ENCODE results near the gene LRRC42. TPM values are rescaled to one million over a fixed set of nuclear protein-coding genes. Genes with fewer than 3 reads are reported as not detected.

The LRRC42 gene
- total RNA-seq, 4 donors from 2014 or later = 18.7 to 24.3 (median 23.3) TPM

- no peak for DNase-seq
- Histone ChIP-seq H3K36me3 (no peaks in the 10 kb centered on the region), H3K4me1 (peaks cover 0 to 13% (median 12%) of the 10 kb centered on the region in 3 donors), H3K4me3 (no peak overlapping the region), H3K27me3 (no peaks in the 10 kb centered on the region), H3K9me3 (no peaks in the 10 kb centered on the region), H3K27ac (peak overlapping the region; percentile 36 to 78 (median 70))
- TF ChIP-seq POLR2A (IDR thresholded peaks at IDR 0.05) = no peak
- TF ChIP-seq, protein P1, sequence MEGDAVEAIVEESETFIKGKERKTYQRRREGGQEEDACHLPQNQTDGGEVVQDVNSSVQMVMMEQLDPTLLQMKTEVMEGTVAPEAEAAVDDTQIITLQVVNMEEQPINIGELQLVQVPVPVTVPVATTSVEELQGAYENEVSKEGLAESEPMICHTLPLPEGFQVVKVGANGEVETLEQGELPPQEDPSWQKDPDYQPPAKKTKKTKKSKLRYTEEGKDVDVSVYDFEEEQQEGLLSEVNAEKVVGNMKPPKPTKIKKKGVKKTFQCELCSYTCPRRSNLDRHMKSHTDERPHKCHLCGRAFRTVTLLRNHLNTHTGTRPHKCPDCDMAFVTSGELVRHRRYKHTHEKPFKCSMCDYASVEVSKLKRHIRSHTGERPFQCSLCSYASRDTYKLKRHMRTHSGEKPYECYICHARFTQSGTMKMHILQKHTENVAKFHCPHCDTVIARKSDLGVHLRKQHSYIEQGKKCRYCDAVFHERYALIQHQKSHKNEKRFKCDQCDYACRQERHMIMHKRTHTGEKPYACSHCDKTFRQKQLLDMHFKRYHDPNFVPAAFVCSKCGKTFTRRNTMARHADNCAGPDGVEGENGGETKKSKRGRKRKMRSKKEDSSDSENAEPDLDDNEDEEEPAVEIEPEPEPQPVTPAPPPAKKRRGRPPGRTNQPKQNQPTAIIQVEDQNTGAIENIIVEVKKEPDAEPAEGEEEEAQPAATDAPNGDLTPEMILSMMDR (IDR thresholded peaks at IDR 0.05) = no peak
- 85 to 88% methylated on average over 3 to 6 of the region's 6 CpGs for WGBS, 2 donors
- intact Hi-C loops (cut with DNase I) = no loop called here
Observed at GRCh38 chr1:53981220-53981619, 35.1 kb downstream of the LRRC42 start.

DNA sequence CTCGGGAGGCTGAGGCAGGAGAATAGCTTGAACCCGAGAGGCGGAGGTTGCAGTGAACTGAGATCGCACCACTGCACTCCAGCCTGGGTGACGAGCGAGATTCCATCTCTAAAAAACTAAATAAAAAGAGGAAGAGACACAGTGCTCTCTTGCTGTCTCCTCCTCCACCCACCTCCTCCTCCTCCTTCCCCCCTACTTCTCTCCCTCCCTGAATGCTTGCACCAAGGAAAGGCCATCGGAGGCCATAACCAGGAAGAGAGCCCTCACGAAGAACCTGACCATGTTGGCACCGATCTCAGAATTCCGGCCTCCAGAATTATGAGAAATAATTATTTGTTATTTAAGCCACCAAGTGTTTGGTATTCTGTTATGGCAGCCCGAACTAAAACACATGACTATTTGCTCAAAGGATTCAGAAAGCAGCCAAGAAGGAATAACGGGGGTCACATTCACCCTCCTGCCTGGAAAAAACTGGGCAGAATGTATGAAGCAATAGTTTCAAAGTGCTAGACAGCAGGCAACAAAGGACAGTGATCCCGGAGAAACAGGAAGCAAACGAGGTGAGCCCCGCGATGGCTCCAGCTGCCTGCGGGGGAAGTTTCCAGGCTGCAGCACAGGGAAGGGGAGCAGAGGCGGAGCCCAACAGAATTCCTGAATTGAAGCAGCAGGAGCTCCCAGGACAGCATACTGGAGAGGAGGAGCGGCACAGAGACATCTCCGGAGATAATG lies 36.0 kb downstream of the LRRC42 start:
- no peaks in the 10 kb centered on the region for H3K36me3 ChIP-seq
- H3K4me3 ChIP-seq = peak overlapping the region in 3 of 4 donors; percentile 34 to 59 (median 38)
- WGBS, 2 donors = 41 to 42% methylated on average over 20 of the region's 20 CpGs

GRCh38 chr1:53982763-53983104 lies 36.6 kb downstream of the LRRC42 start:
- peak overlapping the region in 3 of 4 donors; percentile 34 to 59 (median 38) for H3K4me3 ChIP-seq
- H3K27ac ChIP-seq = peak overlapping the region; percentile 36 to 78 (median 70)
- H3K9me3 ChIP-seq = no peaks in the 10 kb centered on the region
- H3K36me3 ChIP-seq = no peaks in the 10 kb centered on the region
- H3K27me3 ChIP-seq = no peaks in the 10 kb centered on the region
- TF ChIP-seq, protein P1 (IDR thresholded peaks at IDR 0.05) = no peak
- H3K4me1 ChIP-seq = peaks cover 0 to 13% (median 12%) of the 10 kb centered on the region in 3 donors
- intact Hi-C loops (cut with DNase I) = no loop called here
- no peak for DNase-seq
- WGBS, 2 donors = 64 to 66% methylated on average over 4 of the region's 4 CpGs

More for the DNA sequence above, 36.0 kb downstream of the LRRC42 start:
- intact Hi-C loops (cut with DNase I) = no loop called here
- Histone ChIP-seq H3K9me3 (no peaks in the 10 kb centered on the region), H3K27me3 (no peaks in the 10 kb centered on the region), H3K4me1 (peaks cover 0 to 13% (median 12%) of the 10 kb centered on the region in 3 donors), H3K27ac (peak overlapping the region; percentile 36 to 78 (median 70))
- TF ChIP-seq, protein P1 (IDR thresholded peaks at IDR 0.05) = no peak
- no peak for TF ChIP-seq POLR2A (IDR thresholded peaks at IDR 0.05)
- no peak for DNase-seq

- H3K4me3 ChIP-seq = no peak overlapping the region
- H3K36me3 ChIP-seq = no peaks in the 10 kb centered on the region
- peaks cover 0 to 13% (median 12%) of the 10 kb centered on the region in 3 donors for H3K4me1 ChIP-seq
- H3K27me3 ChIP-seq = no peaks in the 10 kb centered on the region
- no peak for TF ChIP-seq POLR2A (IDR thresholded peaks at IDR 0.05)
- TF ChIP-seq, protein P1 (IDR thresholded peaks at IDR 0.05) = no peak
- no peak for DNase-seq
- intact Hi-C loops (cut with DNase I) = no loop called here
- H3K27ac ChIP-seq = no peak overlapping the region
- H3K9me3 ChIP-seq = no peaks in the 10 kb centered on the region
Observed at GRCh38 chr1:53984726-53985125, 38.6 kb downstream of the LRRC42 start.

- no peaks in the 10 kb centered on the region for H3K36me3 ChIP-seq
- TF ChIP-seq POLR2A (IDR thresholded peaks at IDR 0.05) = no peak
- TF ChIP-seq, protein P1 (IDR thresholded peaks at IDR 0.05) = no peak
- peaks cover 0 to 13% (median 12%) of the 10 kb centered on the region in 3 donors for H3K4me1 ChIP-seq
- no peaks in the 10 kb centered on the region for H3K27me3 ChIP-seq
- 81 to 94% methylated on average over 3 of the region's 3 CpGs for WGBS, 2 donors
- H3K9me3 ChIP-seq = no peaks in the 10 kb centered on the region
- DNase-seq = no peak
- H3K4me3 ChIP-seq = no peak overlapping the region
- intact Hi-C loops (cut with DNase I) = no loop called here
- no peak overlapping the region for H3K27ac ChIP-seq
Observed at GRCh38 chr1:53986458-53986857, 40.3 kb downstream of the LRRC42 start.

Measured in esophagus squamous epithelium (tissue), 5 donors.